ENCODE results near the gene EEF1AKMT3. TPM values are rescaled to one million over a fixed set of nuclear protein-coding genes. Genes with fewer than 3 reads are reported as not detected.

The EEF1AKMT3 gene
- total RNA-seq, 1 donor from 2014 or later = 6.8 TPM

- Histone ChIP-seq H3K36me3 (peaks cover 89% of the 10 kb centered on the region), H3K9me3 (no peaks in the 10 kb centered on the region), H3K27me3 (ENCODE audit: low read depth) (no peaks in the 10 kb centered on the region), H3K27ac (peak overlapping the region; percentile 20), H3K4me3 (no peak overlapping the region), H3K4me1 (peaks cover 62% of the 10 kb centered on the region)
- ATAC-seq (no peak), DNase-seq (no peak)
- intact Hi-C loops (cut with DNase I) = no loop called here
- TF ChIP-seq CTCF (IDR thresholded peaks at IDR 0.05) = no peak
Measured at GRCh38 chr12:57826400-57826799, 54.0 kb downstream of the EEF1AKMT3 start.

- ATAC-seq (no peak), DNase-seq (no peak)
- Histone ChIP-seq H3K36me3 (peaks cover 87% of the 10 kb centered on the region), H3K4me3 (no peak overlapping the region), H3K27me3 (ENCODE audit: low read depth) (no peaks in the 10 kb centered on the region), H3K27ac (peak overlapping the region; percentile 20), H3K4me1 (peaks cover 64% of the 10 kb centered on the region), H3K9me3 (no peaks in the 10 kb centered on the region)
- no peak for TF ChIP-seq CTCF (IDR thresholded peaks at IDR 0.05)
- intact Hi-C loops (cut with DNase I) = no loop called here
Measured at GRCh38 chr12:57826966-57827365, 54.6 kb downstream of the EEF1AKMT3 start.

GRCh38 chr12:57829025-57829777 is 56.8 kb downstream of the EEF1AKMT3 start:
- Histone ChIP-seq H3K4me3 (no peak overlapping the region), H3K27ac (peak overlapping the region; percentile 13), H3K4me1 (peaks cover 66% of the 10 kb centered on the region), H3K27me3 (ENCODE audit: low read depth) (no peaks in the 10 kb centered on the region), H3K9me3 (no peaks in the 10 kb centered on the region), H3K36me3 (peaks cover 72% of the 10 kb centered on the region)
- ATAC-seq (no peak), DNase-seq (peak; percentile 36)
- intact Hi-C loops (cut with DNase I) = no loop called here
- TF ChIP-seq CTCF (IDR thresholded peaks at IDR 0.05) = no peak

- no peaks in the 10 kb centered on the region for H3K9me3 ChIP-seq
- peaks cover 60% of the 10 kb centered on the region for H3K36me3 ChIP-seq
- no peak for TF ChIP-seq CTCF (IDR thresholded peaks at IDR 0.05)
- no peak overlapping the region for H3K4me3 ChIP-seq
- peaks cover 78% of the 10 kb centered on the region for H3K4me1 ChIP-seq
- DNase-seq (no peak), ATAC-seq (no peak)
- H3K27ac ChIP-seq = peak overlapping the region; percentile 47
- H3K27me3 ChIP-seq (ENCODE audit: low read depth) = no peaks in the 10 kb centered on the region
- intact Hi-C loops (cut with DNase I) = loop anchor here (10.0 kb wide), 1 partner anchor 64 kb away; no protein-coding TSS in a partner anchor
Measured at GRCh38 chr12:57830393-57830792, 58.0 kb downstream of the EEF1AKMT3 start.

Small RNA genes within 50 kb of the gene (microRNA-seq; reads per million reads assigned to microRNA genes)
- 119 reads per million, percentile 55 among the genes with 10 or more reads in this experiment for gene MIR26A2 (ENCODE audit: borderline number of aligned reads)
- gene MIR6759 (ENCODE audit: borderline number of aligned reads) = not detected

Other genes with a start within 250 kb of the EEF1AKMT3 start
- 93.1 TPM for gene MBD6, start 249.8 kb upstream of the EEF1AKMT3 start, total RNA-seq
- 88.3 TPM for gene DCTN2, start 225.4 kb upstream of the EEF1AKMT3 start, total RNA-seq
- 0.09 TPM for gene KIF5A, start 222.6 kb upstream of the EEF1AKMT3 start, total RNA-seq
- gene PIP4K2C, start 181.4 kb upstream of the EEF1AKMT3 start, total RNA-seq = 28.6 TPM
- 21.4 TPM for gene DTX3, start 167.8 kb upstream of the EEF1AKMT3 start, total RNA-seq
- gene ARHGEF25, start 161.2 kb upstream of the EEF1AKMT3 start, total RNA-seq = 11.5 TPM
- 0.89 TPM for gene B4GALNT1, start 139.4 kb upstream of the EEF1AKMT3 start, total RNA-seq
- 294 TPM for gene OS9, start 78.5 kb upstream of the EEF1AKMT3 start, total RNA-seq
- 5.7 TPM for gene AGAP2, start 33.9 kb upstream of the EEF1AKMT3 start, total RNA-seq
- gene TSPAN31, start 27.6 kb upstream of the EEF1AKMT3 start, total RNA-seq = 41.1 TPM
- 68.4 TPM for gene CDK4, start 20.3 kb upstream of the EEF1AKMT3 start, total RNA-seq
- 20.0 TPM for gene MARCHF9, start 17.5 kb upstream of the EEF1AKMT3 start, total RNA-seq
- gene CYP27B1, start 5.5 kb upstream of the EEF1AKMT3 start, total RNA-seq = 1.1 TPM
- gene METTL1, start 509 bp upstream of the EEF1AKMT3 start, total RNA-seq = 14.4 TPM
- gene TSFM, start 10.2 kb downstream of the EEF1AKMT3 start, total RNA-seq = 22.6 TPM
- 10.8 TPM for gene AVIL, start 46.1 kb downstream of the EEF1AKMT3 start, total RNA-seq
- 220 TPM for gene CTDSP2, start 74.1 kb downstream of the EEF1AKMT3 start, total RNA-seq
- gene ATP23, start 169.0 kb downstream of the EEF1AKMT3 start, total RNA-seq = 5.4 TPM

Data from lower lobe of right lung (tissue), 2 donors.